ENCODE results near the gene CFAP65. TPM values are rescaled to one million over a fixed set of nuclear protein-coding genes. Genes with fewer than 3 reads are reported as not detected.

Gene CFAP65
- total RNA-seq, 1 donor from 2014 or later, result not detected

GRCh38 chr2:218988164-218988563 lies 53.2 kb downstream of the CFAP65 start:
- peaks cover 79% of the 10 kb centered on the region for H3K27me3 Mint-ChIP-seq (ENCODE audit: low read depth)
- DNase-seq (ENCODE audit: low spot score), result peak; percentile 24

GRCh38 chr2:218986148-218986761 lies 55.1 kb downstream of the CFAP65 start:
- no peak overlapping the region for H3K27ac Mint-ChIP-seq (ENCODE audit: unreplicated experiment)
- H3K27me3 Mint-ChIP-seq (ENCODE audit: low read depth), result peaks cover 78% of the 10 kb centered on the region
- H3K4me1 Mint-ChIP-seq (ENCODE audit: low read depth), result peaks cover 11% of the 10 kb centered on the region
- no peak for TF ChIP-seq CTCF (IDR thresholded peaks at IDR 0.05)
- no peaks in the 10 kb centered on the region for H3K9me3 Mint-ChIP-seq (ENCODE audit: low read depth)
- H3K4me3 Mint-ChIP-seq (ENCODE audit: unreplicated experiment), result no peak overlapping the region
- H3K36me3 Mint-ChIP-seq (ENCODE audit: low read depth), result peaks cover 2% of the 10 kb centered on the region
- peak; percentile 35 for DNase-seq (ENCODE audit: low spot score)

More at GRCh38 chr2:218988164-218988563, 53.2 kb downstream of the CFAP65 start:
- Mint-ChIP-seq H3K27ac (ENCODE audit: unreplicated experiment) (no peak overlapping the region), H3K4me1 (ENCODE audit: low read depth) (peaks cover 4% of the 10 kb centered on the region), H3K9me3 (ENCODE audit: low read depth) (no peaks in the 10 kb centered on the region), H3K4me3 (ENCODE audit: unreplicated experiment) (no peak overlapping the region), H3K36me3 (ENCODE audit: low read depth) (peaks cover 2% of the 10 kb centered on the region)
- TF ChIP-seq CTCF (IDR thresholded peaks at IDR 0.05), result no peak

GRCh38 chr2:218985325-218986091 lies 55.8 kb downstream of the CFAP65 start:
- H3K4me1 Mint-ChIP-seq (ENCODE audit: low read depth), result peaks cover 15% of the 10 kb centered on the region
- DNase-seq (ENCODE audit: low spot score), result peak; percentile 50
- H3K9me3 Mint-ChIP-seq (ENCODE audit: low read depth), result no peaks in the 10 kb centered on the region
- H3K4me3 Mint-ChIP-seq (ENCODE audit: unreplicated experiment), result no peak overlapping the region
- H3K27ac Mint-ChIP-seq (ENCODE audit: unreplicated experiment), result no peak overlapping the region
- H3K27me3 Mint-ChIP-seq (ENCODE audit: low read depth), result peaks cover 74% of the 10 kb centered on the region
- peaks cover 2% of the 10 kb centered on the region for H3K36me3 Mint-ChIP-seq (ENCODE audit: low read depth)
- no peak for TF ChIP-seq CTCF (IDR thresholded peaks at IDR 0.05)

GRCh38 chr2:218985021-218985324 lies 56.3 kb downstream of the CFAP65 start, which contains the start of gene FEV:
TSS of gene FEV (minus strand) at chr2:218985184. CDS start at chr2:218985075, 109 bp downstream.
- Mint-ChIP-seq H3K36me3 (ENCODE audit: low read depth) (peaks cover 2% of the 10 kb centered on the region), H3K27me3 (ENCODE audit: low read depth) (peaks cover 75% of the 10 kb centered on the region), H3K4me1 (ENCODE audit: low read depth) (peaks cover 18% of the 10 kb centered on the region), H3K4me3 (ENCODE audit: unreplicated experiment) (peak within 1 kb of the TSS; percentile 6), H3K27ac (ENCODE audit: unreplicated experiment) (no peak within 1 kb of the TSS), H3K9me3 (ENCODE audit: low read depth) (no peaks in the 10 kb centered on the region)
- no peak for TF ChIP-seq CTCF (IDR thresholded peaks at IDR 0.05)
- peak; percentile 72 for DNase-seq (ENCODE audit: low spot score)

- H3K36me3 Mint-ChIP-seq (ENCODE audit: low read depth), result peaks cover 2% of the 10 kb centered on the region
- peak; percentile 71 for DNase-seq (ENCODE audit: low spot score)
- H3K9me3 Mint-ChIP-seq (ENCODE audit: low read depth), result no peaks in the 10 kb centered on the region
- no peak overlapping the region for H3K27ac Mint-ChIP-seq (ENCODE audit: unreplicated experiment)
- no peak for TF ChIP-seq CTCF (IDR thresholded peaks at IDR 0.05)
- peaks cover 71% of the 10 kb centered on the region for H3K27me3 Mint-ChIP-seq (ENCODE audit: low read depth)
- peaks cover 19% of the 10 kb centered on the region for H3K4me1 Mint-ChIP-seq (ENCODE audit: low read depth)
- peak overlapping the region; percentile 6 for H3K4me3 Mint-ChIP-seq (ENCODE audit: unreplicated experiment)
These were observed 56.9 kb downstream of the CFAP65 start for GRCh38 chr2:218984239-218985020.
